HG03045 (cell line): ENCODE data around the gene CABLES1.

Experiments used
- ATAC-seq: cut with Tn5 transposase; IDR thresholded peaks from one replicate; pipeline ENCODE4 v1.9.1; 2021; ENCODE audit warnings: mild to moderate bottlenecking, moderate library complexity; ENCODE audit not compliant: unreplicated experiment

CABLES1 gene

DNA sequence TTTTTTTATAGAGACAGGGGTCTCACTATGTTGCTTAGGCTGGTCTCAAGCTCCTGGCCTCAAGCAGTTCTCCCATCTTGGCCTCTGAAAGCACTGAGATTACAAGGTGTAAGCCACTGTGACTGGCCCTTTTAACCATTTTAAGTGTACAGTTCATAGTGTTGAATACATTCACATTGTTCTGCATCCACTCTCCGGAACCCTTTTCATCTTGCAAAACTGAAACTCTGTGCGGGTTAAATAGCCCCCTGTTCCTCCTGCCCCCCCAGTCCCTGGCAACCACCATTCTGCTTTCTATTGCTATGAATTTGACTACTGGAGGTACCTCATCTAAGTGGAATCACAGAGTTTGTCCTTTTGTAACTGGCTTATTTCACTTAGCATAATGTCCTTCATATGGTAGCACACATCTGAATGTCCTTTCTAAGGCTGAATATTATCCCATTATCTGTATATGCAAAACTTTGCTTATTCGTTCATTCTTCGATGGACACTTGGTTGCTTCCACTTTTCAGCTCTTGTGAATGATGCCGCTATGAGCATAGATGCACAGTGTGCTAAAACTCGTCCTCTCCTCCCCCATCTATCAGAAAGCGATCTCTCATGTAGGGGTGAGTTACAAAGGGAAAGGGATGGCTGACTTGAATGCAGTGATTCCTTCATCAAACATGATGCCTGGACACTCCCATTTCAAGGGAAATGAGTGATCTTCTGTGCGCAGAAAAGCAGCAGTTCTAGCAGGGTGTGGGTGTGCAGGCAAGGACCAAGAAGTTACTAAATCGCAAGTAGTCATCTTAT, 30.2 kb downstream of the CABLES1 start:
- ATAC-seq = no peak

DNA sequence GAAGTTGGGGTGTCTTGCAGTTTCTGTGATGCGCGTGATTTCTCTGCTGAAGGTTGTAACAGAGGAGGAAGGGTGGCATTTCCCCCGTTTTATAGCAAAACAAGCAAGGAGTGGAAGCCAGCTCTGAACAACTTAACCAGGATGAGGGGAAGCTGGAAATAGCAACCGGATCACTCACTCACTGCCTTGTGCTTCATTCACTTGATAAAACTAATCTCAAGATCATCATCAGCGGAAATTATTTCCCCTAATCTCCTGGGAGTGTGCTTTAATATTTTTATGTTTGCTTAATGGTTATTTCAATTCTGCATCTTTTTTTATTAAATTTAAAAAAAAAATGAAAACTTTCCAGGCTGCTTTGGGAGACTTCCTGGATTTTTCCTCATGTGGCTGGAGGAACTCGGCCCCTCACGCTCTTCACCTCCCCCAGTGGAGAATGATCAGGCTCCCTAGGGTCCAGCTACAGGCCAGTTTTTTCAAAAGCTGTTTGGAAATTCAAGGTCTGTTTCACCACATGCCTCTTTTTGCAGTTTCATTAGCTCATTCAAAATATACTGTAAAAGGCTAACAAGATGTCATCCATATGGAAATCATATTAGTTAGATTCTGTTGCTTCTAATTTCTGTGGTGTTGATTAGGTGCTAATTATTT, 31.7 kb downstream of the CABLES1 start:
- no peak for ATAC-seq

DNA sequence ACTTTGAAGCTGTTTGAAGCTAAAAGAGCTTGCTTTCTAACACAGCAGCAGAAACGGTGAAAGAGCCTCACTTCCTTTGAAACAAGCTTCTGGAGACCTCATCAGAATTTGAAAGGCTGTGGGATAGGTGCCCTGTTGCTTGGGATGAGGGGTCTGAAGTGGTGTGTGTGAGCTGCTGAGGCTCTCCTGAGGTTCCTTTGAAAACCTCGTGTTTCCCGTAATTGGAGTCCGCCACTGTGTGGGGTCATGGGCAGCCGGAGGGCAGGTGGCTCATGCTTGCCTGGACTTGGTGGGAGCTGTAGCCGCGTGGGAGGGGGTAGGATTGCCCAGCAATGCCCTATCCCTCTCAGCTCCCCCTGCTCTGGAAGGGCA, 34.4 kb downstream of the CABLES1 start:
- no peak for ATAC-seq

DNA sequence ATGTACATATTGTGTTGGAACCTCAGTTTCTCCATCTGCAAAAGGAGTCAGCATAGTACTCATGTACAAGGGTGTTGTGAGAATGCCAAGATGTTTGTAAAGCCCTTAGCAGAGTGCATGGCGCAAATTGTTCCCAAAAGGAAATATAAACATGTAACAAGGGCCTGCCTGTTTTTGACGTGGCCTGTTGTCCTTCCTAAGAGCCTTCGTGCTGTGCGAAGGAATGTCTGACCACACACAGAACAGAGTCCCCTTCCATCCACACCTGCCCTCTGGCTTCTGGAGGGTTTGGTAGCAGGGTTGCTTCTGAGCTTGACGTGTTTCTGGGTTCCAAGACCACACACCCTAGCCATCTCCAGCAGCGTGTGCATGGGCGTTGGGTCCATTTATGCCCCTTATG, 34.9 kb downstream of the CABLES1 start:
- ATAC-seq = no peak

DNA sequence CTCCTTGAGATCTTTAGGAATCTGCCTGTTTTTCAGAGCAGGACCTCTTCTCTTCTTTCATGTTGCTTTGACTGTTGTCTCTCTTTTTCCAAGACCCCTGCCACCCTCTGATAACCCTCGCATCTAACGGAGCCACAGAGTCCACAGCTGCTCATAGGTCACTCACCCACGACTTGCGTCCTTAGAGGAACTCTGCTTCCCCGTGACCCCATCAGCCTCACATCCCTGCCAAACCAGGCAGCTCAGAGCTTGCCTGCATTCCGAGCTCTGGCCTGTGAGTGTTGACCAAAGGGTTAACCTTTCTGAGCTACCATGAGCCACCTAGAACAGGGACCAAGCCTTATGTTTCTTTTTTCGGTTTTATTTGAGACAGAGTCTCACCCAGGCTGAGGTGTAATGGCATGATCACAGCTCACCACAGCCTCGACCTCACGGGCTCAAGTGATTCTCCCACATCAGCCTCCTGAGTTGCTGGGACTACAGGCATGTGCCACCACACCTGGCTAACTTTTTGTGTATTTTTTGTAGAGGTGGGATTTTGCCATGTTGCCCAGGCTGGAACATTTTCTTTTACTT, 36.4 kb downstream of the CABLES1 start:
- no peak for ATAC-seq

DNA sequence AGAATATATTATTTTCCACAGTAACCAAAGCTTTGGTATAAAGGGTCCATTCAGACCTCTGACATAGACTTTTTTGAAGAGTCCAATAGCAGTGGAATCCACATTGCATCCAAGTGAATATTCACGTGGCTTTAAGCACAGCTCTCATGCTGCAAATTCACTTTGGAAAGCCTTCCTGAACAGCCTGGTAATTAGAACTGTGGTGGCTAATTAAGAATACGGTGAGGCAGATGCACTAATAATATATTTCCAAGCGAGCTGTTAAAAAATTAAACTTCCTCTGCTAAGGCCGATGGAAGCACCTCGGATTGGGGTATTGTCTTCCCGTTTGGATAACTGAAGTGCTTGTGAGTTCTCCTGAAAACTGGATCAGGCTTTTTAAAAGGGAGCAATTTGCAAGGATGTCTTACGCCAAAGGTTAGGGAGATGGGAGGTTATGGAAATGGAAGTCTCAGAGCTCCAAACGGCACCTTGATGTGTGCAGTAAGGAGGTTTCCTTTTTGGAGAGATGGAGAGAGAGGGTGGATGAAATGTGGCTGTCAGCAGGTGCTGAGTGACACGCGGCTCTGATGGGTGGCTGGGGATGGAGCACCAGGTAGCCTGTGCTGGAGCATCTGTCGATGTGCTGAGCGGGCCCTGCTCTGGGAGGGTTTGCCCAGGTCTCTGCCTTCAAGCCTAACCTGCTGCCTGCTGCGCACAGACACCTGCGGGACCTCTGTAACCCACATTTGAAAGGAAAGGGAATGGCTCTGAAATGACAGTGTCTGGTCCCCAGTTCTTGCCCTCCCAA, 37.5 kb downstream of the CABLES1 start:
- ATAC-seq = no peak

DNA sequence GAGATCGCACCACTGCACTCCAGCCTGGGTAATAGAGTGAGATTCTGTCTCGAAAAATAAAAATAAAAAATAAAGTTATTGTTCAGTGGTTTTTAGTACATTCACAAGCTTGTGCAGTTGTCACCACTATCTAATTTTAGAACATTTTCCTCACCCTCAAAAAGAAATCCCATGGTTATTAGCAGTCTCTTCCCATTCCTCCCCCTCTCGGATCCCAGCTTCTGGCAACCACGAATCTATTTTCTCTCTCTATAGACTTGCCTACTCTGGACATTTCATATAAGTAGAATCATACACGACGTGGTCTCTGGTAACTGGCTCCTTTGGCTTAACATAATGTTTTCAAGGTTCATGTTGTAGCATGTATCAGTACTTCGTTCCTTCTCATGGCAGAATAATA, 38.6 kb downstream of the CABLES1 start:
- no peak for ATAC-seq

DNA sequence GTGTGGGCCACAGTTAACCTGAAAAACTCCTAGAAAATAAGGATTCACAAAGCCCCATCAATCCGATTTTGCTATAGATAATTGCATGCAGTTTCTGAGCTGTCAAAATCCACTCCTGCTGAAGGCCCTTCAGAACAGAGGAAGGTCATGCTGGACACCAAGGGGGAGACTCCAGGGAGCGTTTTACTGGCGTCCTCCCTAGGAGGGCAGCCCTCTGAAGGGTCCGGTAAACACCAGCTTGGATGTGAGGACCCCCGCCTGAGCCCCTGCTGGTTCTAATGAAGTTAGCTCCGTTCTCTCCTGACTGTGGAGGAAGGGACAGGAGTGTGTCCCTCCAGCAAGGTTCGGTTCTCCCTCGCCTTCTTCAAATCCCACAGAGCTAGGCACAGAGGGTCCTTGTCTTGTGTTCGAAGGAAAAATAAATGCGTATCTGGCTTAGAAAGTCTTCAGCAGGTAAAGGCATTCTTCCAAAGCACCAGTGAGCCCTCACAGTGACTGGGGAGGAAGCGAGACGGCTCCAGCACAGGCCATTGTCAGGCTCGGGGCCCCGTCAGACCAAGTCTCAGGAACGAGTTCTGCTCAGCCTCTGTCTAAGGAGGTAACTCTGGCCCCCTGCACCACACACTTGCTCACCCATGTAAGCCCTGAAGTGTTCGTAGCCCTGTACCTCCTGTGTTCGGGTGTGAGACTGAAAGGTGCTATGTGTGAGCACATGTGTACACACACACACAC, 41.6 kb downstream of the CABLES1 start:
- no peak for ATAC-seq

DNA sequence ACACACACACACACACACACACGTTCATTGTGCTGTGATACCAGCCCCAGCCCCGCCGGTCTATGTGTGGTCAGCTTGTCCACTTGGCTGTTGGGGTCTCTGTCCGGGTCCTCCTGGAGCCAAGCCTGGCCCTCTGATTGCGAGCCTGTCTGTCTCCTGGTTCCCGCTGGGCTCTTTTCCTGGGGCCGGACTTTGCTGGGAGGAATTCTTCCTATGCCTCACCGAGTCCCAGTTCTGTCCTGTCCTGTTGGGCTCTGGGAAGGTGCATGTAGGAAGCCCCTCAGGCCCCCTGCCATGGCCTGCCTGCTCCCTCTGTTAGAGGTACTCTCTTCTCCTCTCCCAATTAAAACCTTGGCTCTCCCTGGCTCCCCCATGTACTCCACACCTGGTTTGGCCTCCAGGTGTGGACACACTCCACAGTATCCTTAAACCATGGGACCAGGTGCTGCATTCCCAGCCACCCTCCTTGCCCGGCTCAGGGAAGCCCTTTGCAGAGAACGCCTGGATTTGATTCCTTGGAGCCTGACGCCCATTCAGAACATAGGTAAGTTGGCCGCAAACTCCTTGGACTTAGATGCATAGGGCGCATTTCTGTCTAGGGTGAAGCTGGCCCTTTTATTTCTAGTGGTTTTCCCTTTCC, 42.3 kb downstream of the CABLES1 start:
- ATAC-seq = no peak

DNA sequence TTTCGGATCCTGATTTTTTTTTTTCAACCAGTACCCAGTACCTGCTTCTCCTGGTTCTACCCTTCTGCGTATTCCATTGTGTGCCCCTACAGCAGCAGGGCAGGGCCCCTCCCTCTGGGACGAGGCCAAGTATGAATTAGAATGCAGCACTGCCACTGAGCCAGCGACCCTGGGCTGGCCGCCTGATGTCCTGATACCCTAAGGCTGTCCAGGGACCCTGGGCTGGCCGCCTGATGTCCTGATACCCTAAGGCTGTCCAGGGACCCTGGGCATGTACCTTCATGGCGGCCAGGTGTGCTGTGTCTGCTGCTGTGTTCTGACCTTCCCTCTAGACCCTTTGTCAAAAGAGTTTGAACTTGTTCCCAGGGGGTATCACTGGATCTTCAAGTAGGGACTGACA, 42.9 kb downstream of the CABLES1 start:
- no peak for ATAC-seq

DNA sequence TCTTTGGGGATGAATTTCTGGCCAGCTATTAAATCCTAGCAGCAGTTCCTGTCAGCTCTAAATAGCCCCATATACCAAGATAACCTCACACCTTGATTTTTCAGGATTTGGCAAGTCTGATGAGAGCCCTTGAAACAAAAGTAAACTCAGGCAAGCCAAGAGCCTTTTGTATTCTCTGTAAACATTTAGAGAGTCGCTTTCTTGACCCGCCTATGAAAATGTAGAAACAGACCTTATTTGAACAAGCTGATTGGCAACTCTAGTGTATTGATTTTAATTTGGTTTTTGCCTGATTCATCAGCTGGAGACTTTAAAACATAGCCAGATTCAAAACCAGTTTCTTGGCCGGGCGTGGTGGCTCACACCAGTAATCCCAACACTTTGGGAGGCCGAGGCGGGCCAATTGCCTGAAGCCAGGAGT, 43.4 kb downstream of the CABLES1 start:
- no peak for ATAC-seq

DNA sequence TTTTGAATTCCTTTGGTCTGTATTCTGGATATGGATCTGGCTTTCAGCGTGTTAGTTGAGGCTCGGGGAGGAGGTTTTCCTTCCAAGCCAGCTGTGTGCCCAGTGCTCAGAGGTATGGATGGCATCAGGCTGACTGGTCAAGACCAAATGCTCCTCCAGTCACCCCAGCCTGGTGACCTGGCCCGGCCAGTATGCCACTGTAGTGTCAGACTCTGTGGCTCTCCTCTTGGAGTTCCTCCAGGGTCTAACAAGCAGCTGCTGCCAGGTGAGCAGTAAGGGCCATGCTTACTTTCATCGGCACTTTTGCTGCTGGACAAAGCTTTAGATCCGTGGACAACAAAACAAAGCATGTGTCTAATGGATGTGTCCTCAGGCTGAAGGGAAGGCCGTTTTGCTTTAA, 44.1 kb downstream of the CABLES1 start:
- ATAC-seq = no peak

DNA sequence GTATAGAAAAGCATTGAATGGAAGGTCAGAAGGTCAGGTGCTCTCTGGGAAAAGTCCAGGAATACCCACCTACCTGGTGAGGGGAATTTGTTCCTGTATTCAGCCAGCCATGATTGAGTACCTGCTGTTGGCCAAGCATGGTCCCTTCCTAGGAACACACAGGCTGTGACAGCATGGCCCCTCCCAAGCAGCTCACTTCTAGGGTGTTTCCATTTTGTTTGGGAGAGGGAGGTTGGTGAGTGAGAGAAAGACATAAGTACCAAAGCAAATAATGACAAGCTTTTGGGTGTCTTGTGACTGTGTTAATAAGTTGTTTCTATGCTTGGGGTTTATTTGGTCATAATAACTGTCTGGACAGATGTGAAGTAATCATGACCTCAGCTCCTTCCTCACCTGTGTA, 46.3 kb downstream of the CABLES1 start:
- no peak for ATAC-seq

DNA sequence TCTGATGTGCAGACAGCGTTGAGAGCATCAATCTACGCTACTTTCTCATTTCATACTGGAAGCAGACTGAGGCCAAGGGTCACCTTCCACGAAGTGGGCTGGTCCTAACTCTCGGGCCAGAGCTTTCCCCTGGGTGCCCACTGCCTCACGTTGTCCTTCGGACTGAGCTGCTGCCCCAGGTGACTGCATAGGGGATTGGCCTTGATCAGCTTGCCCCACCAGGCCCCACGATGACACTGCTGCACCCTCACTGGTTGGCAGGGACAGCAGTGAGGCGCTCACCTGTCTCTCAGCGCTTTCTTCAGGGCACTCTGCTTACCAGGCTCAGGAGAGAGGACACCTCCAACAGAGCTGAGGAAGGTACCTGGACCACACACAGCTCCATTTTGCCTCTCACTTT, 47.3 kb downstream of the CABLES1 start:
- ATAC-seq = no peak

DNA sequence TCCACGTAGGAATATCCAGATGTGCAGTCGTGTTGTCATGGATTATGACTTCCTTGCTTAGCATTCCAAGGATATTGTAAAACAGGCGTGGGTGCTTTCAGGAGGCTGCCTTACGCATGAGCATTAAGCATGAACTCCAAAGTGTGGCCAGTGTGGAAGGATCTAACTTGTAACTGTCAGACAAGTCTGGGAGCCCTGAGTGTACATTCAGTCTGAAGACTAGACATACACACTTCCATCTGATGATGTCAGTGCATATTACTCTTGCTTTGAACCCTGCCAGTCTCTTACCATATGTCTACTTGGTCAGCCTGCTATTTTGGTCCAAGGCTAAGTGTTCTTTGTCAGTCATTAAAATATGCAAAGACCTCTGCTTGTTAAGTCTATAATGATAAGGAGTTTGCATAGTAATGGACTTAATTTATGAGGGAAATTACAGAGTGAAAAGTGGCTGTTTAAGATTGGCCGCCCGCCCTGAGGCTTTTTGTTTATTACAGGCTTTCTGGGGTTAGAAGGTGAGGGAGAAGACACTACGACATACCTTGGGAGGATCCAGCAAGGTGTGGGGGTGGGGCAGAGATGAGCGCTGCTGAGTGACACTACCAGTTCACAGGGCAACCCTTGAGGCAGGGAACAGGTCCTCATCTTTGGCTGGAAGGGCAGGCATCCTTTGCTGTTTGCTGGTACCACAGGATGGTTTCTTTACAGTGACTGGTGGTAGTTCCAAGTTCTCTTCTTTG, 48.3 kb downstream of the CABLES1 start:
- no peak for ATAC-seq

DNA sequence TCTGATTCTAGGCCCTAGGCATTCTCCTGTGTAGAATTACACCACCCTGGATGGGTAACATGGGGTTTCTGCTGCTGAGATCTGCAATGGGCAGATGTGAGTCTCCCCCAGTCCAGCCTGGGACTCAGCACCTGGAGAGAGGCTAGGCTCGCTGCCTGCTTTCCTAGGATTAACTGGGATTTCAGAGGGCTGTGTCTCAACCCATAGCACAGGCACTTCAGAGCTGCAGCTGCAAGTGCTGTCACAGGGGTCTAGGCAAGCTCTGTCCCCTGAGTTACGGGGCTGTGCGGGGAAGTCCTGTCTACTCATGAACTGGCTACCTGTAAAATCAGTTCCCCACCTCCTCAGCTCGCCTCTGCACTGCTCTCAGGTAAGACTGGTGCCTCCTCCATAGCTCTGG, 51.5 kb downstream of the CABLES1 start:
- ATAC-seq = no peak

DNA sequence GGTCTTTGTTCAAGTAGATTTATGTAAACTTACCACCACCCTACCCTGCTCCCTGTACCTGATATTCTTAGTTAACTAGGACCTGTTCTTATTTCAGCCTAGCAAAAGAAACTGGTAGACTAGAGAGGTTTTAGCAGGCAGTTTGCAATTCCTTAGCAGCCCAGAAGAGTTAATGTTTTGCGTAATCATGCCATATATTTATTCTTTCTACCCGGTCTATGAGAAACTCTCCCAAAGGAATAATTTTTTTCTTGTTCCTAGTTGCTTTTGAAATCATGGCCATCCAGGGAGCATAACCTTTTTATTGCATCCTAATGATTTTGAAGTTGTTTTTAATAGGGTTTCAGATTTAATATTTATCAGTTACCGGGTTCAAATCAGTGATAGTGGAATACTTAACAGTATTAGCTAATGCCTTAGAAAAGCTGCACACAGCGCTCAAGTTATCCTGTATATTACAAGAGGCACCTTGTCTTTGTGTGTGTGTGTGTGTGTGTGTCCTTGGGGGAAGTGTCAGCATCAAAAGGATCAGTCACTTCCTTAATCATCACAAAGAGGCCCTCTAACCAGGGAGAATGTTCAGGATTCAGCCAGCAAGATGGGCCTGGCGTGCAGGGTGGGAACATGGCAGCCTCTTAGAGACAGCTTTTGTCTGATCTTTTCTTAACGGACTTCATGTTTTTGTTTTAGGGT, 52.9 kb downstream of the CABLES1 start:
- no peak for ATAC-seq

DNA sequence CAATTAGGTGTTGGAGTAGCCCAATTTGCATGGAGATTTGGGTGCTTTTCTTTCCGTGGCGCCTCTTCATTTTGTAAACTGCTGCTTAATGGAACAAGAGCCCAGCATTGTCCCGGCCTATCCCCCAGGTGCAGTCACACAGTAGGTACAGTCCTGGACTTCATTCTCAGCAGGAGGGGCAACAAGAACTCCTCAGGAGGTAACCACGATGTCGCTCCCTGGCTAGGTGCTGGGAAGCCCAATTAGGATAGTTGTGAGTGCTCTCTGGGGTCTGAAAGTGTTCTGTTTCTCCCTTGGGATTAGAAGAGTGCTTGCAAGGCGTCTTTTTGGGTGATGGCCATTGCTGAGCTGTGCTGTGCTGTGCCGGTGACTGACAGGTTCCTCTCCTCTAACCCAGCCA, 53.8 kb downstream of the CABLES1 start:
- ATAC-seq = no peak
